ENCODE data around the gene RIBC1. TPM values are rescaled to one million over a fixed set of nuclear protein-coding genes. Genes with fewer than 3 reads are reported as not detected.

RIBC1 gene
- total and polyA plus RNA-seq, 9 of the 15 experiments (the other 6 are each of a cell fraction or from before 2014, with no cell fraction given): 0.07 to 0.51 (median 0.44) TPM

DNA sequence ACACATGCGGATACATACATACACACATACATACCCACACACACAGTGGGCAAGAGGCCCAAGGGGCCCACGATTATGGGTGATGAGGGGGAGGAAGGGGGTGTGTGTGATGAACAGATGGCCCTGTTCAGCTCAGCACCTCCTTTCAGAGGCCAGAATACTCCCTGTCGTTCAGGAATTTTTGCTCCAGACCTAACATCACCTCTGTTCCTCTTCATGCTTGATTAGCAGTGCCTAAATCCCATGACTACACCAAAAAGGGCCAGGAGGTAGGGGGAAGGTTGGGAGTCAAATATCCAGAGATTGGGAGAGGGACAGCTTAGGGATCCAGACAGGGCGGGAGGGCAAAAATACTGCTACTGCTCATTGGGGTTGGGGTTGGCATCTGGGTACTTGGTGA lies 42.9 kb upstream of the RIBC1 start:
- no peaks in the 10 kb centered on the region for H4K20me1 ChIP-seq (replicated peaks; ENCODE audit: control insufficient read depth, insufficient read depth, low read length)
- POLR2A ChIA-PET: interaction anchor here (0.5 kb wide), 1 partner anchor 11 kb away, joined by 3 read pairs; no protein-coding TSS in a partner anchor
- WGBS (ENCODE audit: insufficient coverage, low coverage, missing lambda C conversion rate): 66% methylated on average over 3 of the region's 4 CpGs
- TF ChIP-seq, protein P1, sequence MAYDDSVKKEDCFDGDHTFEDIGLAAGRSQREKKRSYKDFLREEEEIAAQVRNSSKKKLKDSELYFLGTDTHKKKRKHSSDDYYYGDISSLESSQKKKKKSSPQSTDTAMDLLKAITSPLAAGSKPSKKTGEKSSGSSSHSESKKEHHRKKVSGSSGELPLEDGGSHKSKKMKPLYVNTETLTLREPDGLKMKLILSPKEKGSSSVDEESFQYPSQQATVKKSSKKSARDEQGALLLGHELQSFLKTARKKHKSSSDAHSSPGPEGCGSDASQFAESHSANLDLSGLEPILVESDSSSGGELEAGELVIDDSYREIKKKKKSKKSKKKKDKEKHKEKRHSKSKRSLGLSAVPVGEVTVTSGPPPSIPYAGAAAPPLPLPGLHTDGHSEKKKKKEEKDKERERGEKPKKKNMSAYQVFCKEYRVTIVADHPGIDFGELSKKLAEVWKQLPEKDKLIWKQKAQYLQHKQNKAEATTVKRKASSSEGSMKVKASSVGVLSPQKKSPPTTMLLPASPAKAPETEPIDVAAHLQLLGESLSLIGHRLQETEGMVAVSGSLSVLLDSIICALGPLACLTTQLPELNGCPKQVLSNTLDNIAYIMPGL (CRISPR knock-in tag; IDR thresholded peaks at IDR 0.05): no peak
- TF ChIP-seq SRSF1 (IDR thresholded peaks at IDR 0.05; ENCODE audit: low read depth, low read length) (no peak), ZNF354B (CRISPR knock-in tag; IDR thresholded peaks at IDR 0.05) (no peak), HNRNPLL (IDR thresholded peaks at IDR 0.05; ENCODE audit: low read depth, low read length, poor library complexity, severe bottlenecking) (no peak), HNRNPL (IDR thresholded peaks at IDR 0.05; ENCODE audit: low read depth, low read length) (no peak), ZNF780A (CRISPR knock-in tag; IDR thresholded peaks at IDR 0.05) (no peak), ETV1 (tag; conservative IDR thresholded peaks at IDR 0.05; ENCODE audit: low read depth) (no peak), NBN (IDR thresholded peaks at IDR 0.05; ENCODE audit: low read depth) (no peak), CREM (IDR thresholded peaks at IDR 0.05; ENCODE audit: low read depth) (no peak)
- TF ChIP-seq, protein P2, sequence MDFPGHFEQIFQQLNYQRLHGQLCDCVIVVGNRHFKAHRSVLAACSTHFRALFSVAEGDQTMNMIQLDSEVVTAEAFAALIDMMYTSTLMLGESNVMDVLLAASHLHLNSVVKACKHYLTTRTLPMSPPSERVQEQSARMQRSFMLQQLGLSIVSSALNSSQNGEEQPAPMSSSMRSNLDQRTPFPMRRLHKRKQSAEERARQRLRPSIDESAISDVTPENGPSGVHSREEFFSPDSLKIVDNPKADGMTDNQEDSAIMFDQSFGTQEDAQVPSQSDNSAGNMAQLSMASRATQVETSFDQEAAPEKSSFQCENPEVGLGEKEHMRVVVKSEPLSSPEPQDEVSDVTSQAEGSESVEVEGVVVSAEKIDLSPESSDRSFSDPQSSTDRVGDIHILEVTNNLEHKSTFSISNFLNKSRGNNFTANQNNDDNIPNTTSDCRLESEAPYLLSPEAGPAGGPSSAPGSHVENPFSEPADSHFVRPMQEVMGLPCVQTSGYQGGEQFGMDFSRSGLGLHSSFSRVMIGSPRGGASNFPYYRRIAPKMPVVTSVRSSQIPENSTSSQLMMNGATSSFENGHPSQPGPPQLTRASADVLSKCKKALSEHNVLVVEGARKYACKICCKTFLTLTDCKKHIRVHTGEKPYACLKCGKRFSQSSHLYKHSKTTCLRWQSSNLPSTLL (IDR thresholded peaks at IDR 0.05): no peak
- BruUV-seq (replicated peaks): no TSS peak
- intact Hi-C loops (cut with micrococcal nuclease): no loop called here
- H3K27me3 ChIP-seq (ENCODE audit: control insufficient read depth in 2 of 2, insufficient read depth in 2 of 2, low read length in 2 of 2): no peaks in the 10 kb centered on the region
- peaks cover 3 to 14% of the 10 kb centered on the region in 2 experiments for H3K4me1 ChIP-seq (replicated peaks in 1 of 2; ENCODE audit: control insufficient read depth in 2 of 2, insufficient read depth in 2 of 2, low read length in 2 of 2)
- H3K79me2 ChIP-seq (ENCODE audit: control insufficient read depth, insufficient read depth, low read length): no peaks in the 10 kb centered on the region
- no peak overlapping the region for H2AFZ ChIP-seq (ENCODE audit: low read depth, low read length)
- in situ Hi-C loops (cut with MboI): no loop called here
- H3K4me2 ChIP-seq (ENCODE audit: insufficient read depth, low read length): no peak overlapping the region
- ATAC-seq: no peak
- H3K27ac ChIP-seq (ENCODE audit: extremely low read depth, low read depth, low read length): no peak overlapping the region
- H3K9me1 ChIP-seq (ENCODE audit: control insufficient read depth, insufficient read depth, low read length): peaks cover 2% of the 10 kb centered on the region
- H3K4me3 ChIP-seq: no peak overlapping the region
- H3K9me3 ChIP-seq (replicated peaks; ENCODE audit: control insufficient read depth, insufficient read depth, low read depth, low read length): no peaks in the 10 kb centered on the region
- H3K9ac ChIP-seq (ENCODE audit: insufficient read depth in 1 of 2, low read depth in 2 of 2, low read length in 2 of 2): no peak overlapping the region
- H3K36me3 ChIP-seq (ENCODE audit: control insufficient read depth, insufficient read depth, low read length): peaks cover 84% of the 10 kb centered on the region
- FAIRE-seq: no peak
- CTCF ChIA-PET (ENCODE audit: low intra/inter-chr PET ratio): no interaction called here
- DNase-seq (ENCODE audit: extremely low read depth in 1 of 4, low spot score in 3 of 4): no peak
